Ascending aorta (tissue), 2 donors: ENCODE measurements around the gene CD247. TPM values are rescaled to one million over a fixed set of nuclear protein-coding genes. Genes with fewer than 3 reads are reported as not detected.

Experiments
- DNase-seq, 2 donors: peaks; one replicate each; pipeline ENCODE4 v3.0.0-alpha.2; 2019; ENCODE audit warnings: low spot score in 2 of 2
- H3K27ac ChIP-seq, 2 donors: fragments of 200-600 bp; sonication (generic); one replicate each; pipeline ENCODE4 v1.5.1; 2016 to 2017; ENCODE audit warnings: mild to moderate bottlenecking in 1 of 2
- H3K27me3 ChIP-seq: fragments of 200-600 bp; sonication (generic); one replicate; pipeline ENCODE4 v1.5.1; 2017
- H3K36me3 ChIP-seq, 2 donors: fragments of 200-600 bp; sonication (generic); one replicate each; pipeline ENCODE4 v1.5.1; 2016
- H3K4me1 ChIP-seq, 2 donors: fragments of 200-600 bp; sonication (generic); one replicate each; pipeline ENCODE4 v1.5.1; 2016 to 2017; ENCODE audit warnings: mild to moderate bottlenecking in 1 of 2
- H3K4me3 ChIP-seq, 2 donors: fragments of 200-600 bp; sonication (generic); one replicate each; pipeline ENCODE4 v1.5.1; 2016 to 2017; ENCODE audit warnings: mild to moderate bottlenecking in 1 of 2
- H3K9me3 ChIP-seq, 2 donors: fragments of 200-600 bp; sonication (generic); one replicate each; pipeline ENCODE4 v1.5.1; 2016
- CTCF ChIP-seq, 3 experiments: fragments of 200-600 bp in 2 of 3; fragments of 450-650 bp in 1 of 3; sonication (generic) in 2 of 3; IDR thresholded peaks; one replicate each; pipeline ENCODE4 v1.5.1; 2016 to 2019; ENCODE audit warnings: antibody characterized with exemption in 3 of 3, mild to moderate bottlenecking in 1 of 3, moderate library complexity in 1 of 3
- intact Hi-C: fragments of 100-400 bp; cut with DNase I; formaldehyde crosslinking; loops from one replicate; pipeline ENCODE4 v1.15.1; 2023
- total RNA-seq: library from RNA; depleted of rRNA; stranded (reverse); fragments of >200 nt; gene quantifications from one replicate; pipeline ENCODE4 v1.1.0, GENCODE V29; 2016

Gene CD247
- total RNA-seq, 1 donor from 2014 or later, result 3.7 TPM

- no peaks in the 10 kb centered on the region for H3K9me3 ChIP-seq
- no peak overlapping the region for H3K27ac ChIP-seq
- TF ChIP-seq CTCF (IDR thresholded peaks at IDR 0.05), result no peak
- intact Hi-C loops, result no loop called here
- H3K36me3 ChIP-seq, result no peaks in the 10 kb centered on the region
- DNase-seq, result no peak
- H3K4me3 ChIP-seq, result no peak overlapping the region
- no peaks in the 10 kb centered on the region for H3K4me1 ChIP-seq
- no peaks in the 10 kb centered on the region for H3K27me3 ChIP-seq
Observed at GRCh38 chr1:167469280-167469965, 48.9 kb downstream of the CD247 start.

GRCh38 chr1:167467752-167468151, 50.6 kb downstream of the CD247 start:
- Histone ChIP-seq H3K27me3 (no peaks in the 10 kb centered on the region), H3K4me3 (no peak overlapping the region), H3K9me3 (no peaks in the 10 kb centered on the region), H3K4me1 (no peaks in the 10 kb centered on the region), H3K36me3 (no peaks in the 10 kb centered on the region), H3K27ac (no peak overlapping the region)
- DNase-seq, result no peak
- TF ChIP-seq CTCF (IDR thresholded peaks at IDR 0.05), result no peak
- intact Hi-C loops, result no loop called here

- Histone ChIP-seq H3K27ac (no peak overlapping the region), H3K9me3 (no peaks in the 10 kb centered on the region), H3K27me3 (no peaks in the 10 kb centered on the region), H3K36me3 (no peaks in the 10 kb centered on the region), H3K4me1 (no peaks in the 10 kb centered on the region), H3K4me3 (no peak overlapping the region)
- DNase-seq, result no peak
- intact Hi-C loops, result no loop called here
- no peak for TF ChIP-seq CTCF (IDR thresholded peaks at IDR 0.05)
Observed at GRCh38 chr1:167467126-167467710, 51.1 kb downstream of the CD247 start.

- no peak overlapping the region for H3K4me3 ChIP-seq
- no peak for TF ChIP-seq CTCF (IDR thresholded peaks at IDR 0.05)
- H3K27me3 ChIP-seq, result no peaks in the 10 kb centered on the region
- no peaks in the 10 kb centered on the region for H3K9me3 ChIP-seq
- no peaks in the 10 kb centered on the region for H3K36me3 ChIP-seq
- no peaks in the 10 kb centered on the region for H3K4me1 ChIP-seq
- intact Hi-C loops, result no loop called here
- no peak for DNase-seq
- H3K27ac ChIP-seq, result no peak overlapping the region
Observed at GRCh38 chr1:167465743-167466142, 52.6 kb downstream of the CD247 start.

DNA sequence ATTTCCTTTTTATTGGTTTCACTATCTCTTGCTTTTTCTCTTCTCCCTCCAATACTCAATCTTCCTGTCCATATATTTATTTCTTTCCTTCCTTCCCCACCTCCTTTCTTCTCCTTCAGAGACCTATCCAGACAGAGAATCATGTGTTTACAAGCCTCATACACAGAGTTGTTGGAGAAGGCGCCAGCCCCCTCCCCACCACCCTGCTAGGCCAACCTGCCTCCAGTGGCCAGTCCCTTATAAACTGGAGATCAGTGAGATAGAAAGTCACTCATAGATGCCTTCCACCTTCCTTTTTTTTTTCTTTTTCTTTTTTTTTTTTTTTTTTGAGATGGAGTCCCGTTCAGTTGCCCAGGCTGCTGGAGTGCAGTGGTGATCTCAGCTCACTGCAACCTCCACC, 53.3 kb downstream of the CD247 start:
- DNase-seq, result peak in 1 of 2 donors; percentile 12
- Histone ChIP-seq H3K4me1 (no peaks in the 10 kb centered on the region), H3K4me3 (no peak overlapping the region), H3K27me3 (no peaks in the 10 kb centered on the region), H3K9me3 (no peaks in the 10 kb centered on the region), H3K27ac (no peak overlapping the region), H3K36me3 (no peaks in the 10 kb centered on the region)
- TF ChIP-seq CTCF (IDR thresholded peaks at IDR 0.05), result no peak
- intact Hi-C loops, result no loop called here
